Sigmoid colon (tissue), 7 donors: ENCODE results near the gene STAG1. TPM values are rescaled to one million over a fixed set of nuclear protein-coding genes. Genes with fewer than 3 reads are reported as not detected.
A peak's percentile ranks its signal among the peaks of the same experiment; 100 is the strongest.

ENCODE experiments used
- DNase-seq: peaks from one replicate; pipeline ENCODE4 v3.0.0-alpha.2; 2019
- H3K27ac ChIP-seq, 4 donors: fragments of 200-600 bp; sonication (generic); one replicate each; pipeline ENCODE4 v1.5.1; 2016 to 2019; ENCODE audit warnings: mild to moderate bottlenecking in 1 of 4
- H3K27me3 ChIP-seq, 3 donors: fragments of 200-600 bp; sonication (generic); one replicate each; pipeline ENCODE4 v1.5.1; 2019; ENCODE audit warnings: mild to moderate bottlenecking in 1 of 3
- H3K36me3 ChIP-seq, 4 donors: fragments of 200-600 bp; sonication (generic); one replicate each; pipeline ENCODE4 v1.5.1; 2016 to 2019
- H3K4me1 ChIP-seq, 4 donors: fragments of 200-600 bp; sonication (generic); one replicate each; pipeline ENCODE4 v1.5.1; 2017 to 2019
- H3K4me3 ChIP-seq, 4 donors: fragments of 200-600 bp; sonication (generic); one replicate each; pipeline ENCODE4 v1.5.1; 2017 to 2019; ENCODE audit warnings: mild to moderate bottlenecking in 2 of 4, moderate library complexity in 1 of 4
- H3K9me3 ChIP-seq, 4 donors: fragments of 200-600 bp in 3 of 4; sonication (generic) in 3 of 4; one replicate each; pipeline versions ENCODE4 v1.5.1 to v1.6.1; 2013 to 2019
- CTCF ChIP-seq, 4 experiments: fragments of 450-650 bp in 3 of 4; fragments of 200-600 bp in 1 of 4; IDR thresholded peaks; one replicate each; pipeline ENCODE4 v1.5.1; 2016 to 2019; ENCODE audit warnings: antibody characterized with exemption in 4 of 4, mild to moderate bottlenecking in 3 of 4, moderate library complexity in 2 of 4
- EP300 ChIP-seq, 4 donors: sonication (generic); formaldehyde crosslinking; IDR thresholded peaks; one replicate each; pipeline ENCODE4 v1.6.1; 2017; ENCODE audit warnings: antibody characterized with exemption in 4 of 4
- POLR2A ChIP-seq, 2 donors: fragments of 450-650 bp; IDR thresholded peaks; one replicate each; pipeline ENCODE4 v1.6.1; 2016; ENCODE audit warnings: antibody characterized with exemption in 2 of 2, mild to moderate bottlenecking in 2 of 2, moderate library complexity in 2 of 2
- POLR2AphosphoS5 ChIP-seq, 4 donors: sonication (generic); formaldehyde crosslinking; IDR thresholded peaks; one replicate each; pipeline ENCODE4 v1.6.1; 2017; ENCODE audit warnings: antibody characterized with exemption in 4 of 4
- WGBS, 2 donors: extraction: QIAGEN DNeasy Blood & Tissue Kit; methylation state at CpG; one replicate each; pipeline ENCODE4 v1.1.7; 2013; 5-methylcytosine and 5-hydroxymethylcytosine counted together
- intact Hi-C: fragments of 100-400 bp; cut with DNase I; formaldehyde crosslinking; loops from one replicate; pipeline ENCODE4 v1.15.1; 2023
- polyA plus RNA-seq, 3 donors: library from polyadenylated mRNA; stranded (reverse); fragments of 200-250 nt; gene quantifications; one replicate each; pipeline ENCODE4 v1.2.3, GENCODE V29; 2013
- total RNA-seq, 4 donors: library from RNA; depleted of rRNA; stranded (reverse); fragments of >200 nt; gene quantifications; one replicate each; pipeline ENCODE4 v1.1.0, GENCODE V29; 2016
- donor health status: healthy with polysubstance abuse.
- donor health status: Bipolar disorder and iron deficiency.
- donor health status: healthy.

Gene STAG1
- total and polyA plus RNA-seq, 7 donors, result 12.0 to 52.8 (median 37.3) TPM

GRCh38 chr3:136788154-136788553 lies 36.0 kb upstream of the STAG1 start:
- H3K9me3 ChIP-seq, result no peaks in the 10 kb centered on the region
- peaks cover 0 to 30% (median 27%) of the 10 kb centered on the region in 4 donors for H3K4me1 ChIP-seq
- intact Hi-C loops, result loop anchor here (5.0 kb wide), 1 partner anchor 74 kb away; the partner anchor contains the start of gene NCK1
- no peak for DNase-seq
- H3K36me3 ChIP-seq, result no peaks in the 10 kb centered on the region
- TF ChIP-seq EP300 (IDR thresholded peaks at IDR 0.05), result no peak
- TF ChIP-seq POLR2A (IDR thresholded peaks at IDR 0.05), result no peak
- TF ChIP-seq CTCF (IDR thresholded peaks at IDR 0.05), result no peak
- TF ChIP-seq POLR2AphosphoS5 (IDR thresholded peaks at IDR 0.05), result no peak
- whole genome bisulfite sequencing, 2 donors, result 96 to 99% methylated on average over 1 of the region's 1 CpG
- H3K27ac ChIP-seq, result peak overlapping the region in 2 of 4 donors; percentile 66 to 76
- no peak overlapping the region for H3K4me3 ChIP-seq
- H3K27me3 ChIP-seq, result no peaks in the 10 kb centered on the region

- Histone ChIP-seq H3K27me3 (no peaks in the 10 kb centered on the region), H3K27ac (peak overlapping the region; percentile 64 to 76 (median 66)), H3K4me1 (peaks cover 0 to 31% (median 27%) of the 10 kb centered on the region in 4 donors), H3K36me3 (no peaks in the 10 kb centered on the region), H3K9me3 (no peaks in the 10 kb centered on the region), H3K4me3 (no peak overlapping the region)
- TF ChIP-seq EP300 (IDR thresholded peaks at IDR 0.05) (no peak), CTCF (IDR thresholded peaks at IDR 0.05) (no peak), POLR2AphosphoS5 (IDR thresholded peaks at IDR 0.05) (no peak), POLR2A (IDR thresholded peaks at IDR 0.05) (no peak)
- intact Hi-C loops, result loop anchor here (5.0 kb wide), 1 partner anchor 75 kb away; the partner anchor contains the start of gene NCK1
- no peak for DNase-seq
- 37 to 44% methylated on average over 2 of the region's 2 CpGs for WGBS, 2 donors
Measured at GRCh38 chr3:136787349-136787748, 35.2 kb upstream of the STAG1 start.

DNA sequence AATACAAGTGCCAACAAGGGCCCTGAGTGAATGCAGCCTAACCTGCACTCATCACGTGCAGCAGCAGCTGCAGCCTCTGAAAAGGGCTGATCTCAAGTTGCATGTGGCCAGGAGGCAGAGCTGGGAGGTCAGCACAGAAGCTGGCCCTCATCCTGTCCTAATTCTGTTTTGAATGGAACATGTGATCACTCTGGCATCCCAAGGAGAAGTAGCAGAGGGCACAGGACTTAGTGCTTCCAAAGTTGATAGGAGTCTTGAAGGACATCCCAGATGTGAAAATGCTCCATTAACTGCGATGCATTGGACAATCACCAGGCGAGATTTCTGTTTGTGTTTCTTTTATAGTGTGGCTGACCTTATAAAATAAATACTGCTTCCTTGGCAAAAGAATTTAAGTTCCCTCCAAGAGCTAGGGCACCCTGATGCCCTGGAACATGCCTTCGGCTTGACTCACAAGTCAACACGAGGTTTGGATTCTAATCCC lies 31.6 kb upstream of the STAG1 start:
- TF ChIP-seq POLR2AphosphoS5 (IDR thresholded peaks at IDR 0.05) (no peak), POLR2A (IDR thresholded peaks at IDR 0.05) (no peak), EP300 (IDR thresholded peaks at IDR 0.05) (no peak), CTCF (IDR thresholded peaks at IDR 0.05) (no peak)
- no peak overlapping the region for H3K4me3 ChIP-seq
- intact Hi-C loops, result no loop called here
- no peak for DNase-seq
- H3K4me1 ChIP-seq, result peaks cover 0 to 37% (median 35%) of the 10 kb centered on the region in 4 donors
- H3K27ac ChIP-seq, result peak overlapping the region in 3 of 4 donors; percentile 24 to 57 (median 47)
- H3K9me3 ChIP-seq, result no peaks in the 10 kb centered on the region
- no peaks in the 10 kb centered on the region for H3K36me3 ChIP-seq
- H3K27me3 ChIP-seq, result no peaks in the 10 kb centered on the region
- 61 to 74% methylated on average over 5 of the region's 5 CpGs for WGBS, 2 donors

DNA sequence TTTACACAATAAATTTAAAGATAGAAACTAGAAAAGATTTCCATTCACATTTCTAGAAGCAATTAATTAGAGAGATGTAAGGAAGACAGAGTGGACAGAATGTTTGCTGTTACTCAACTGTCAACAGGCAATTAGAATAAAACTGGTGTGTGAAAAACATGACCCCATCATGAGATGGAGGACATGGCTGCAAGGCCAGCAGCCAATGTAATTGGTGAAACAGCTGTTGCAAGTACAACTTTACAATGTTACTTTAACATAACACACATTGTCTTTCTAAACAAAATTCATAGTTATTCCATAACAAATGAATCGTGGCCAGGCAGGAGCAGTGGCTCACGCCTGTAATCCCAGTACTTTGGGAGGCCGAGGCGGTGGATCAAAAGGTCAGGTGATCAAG lies 28.6 kb upstream of the STAG1 start:
- Histone ChIP-seq H3K27me3 (no peaks in the 10 kb centered on the region), H3K36me3 (no peaks in the 10 kb centered on the region), H3K4me1 (peaks cover 0 to 19% (median 16%) of the 10 kb centered on the region in 4 donors), H3K27ac (no peak overlapping the region), H3K4me3 (no peak overlapping the region), H3K9me3 (no peaks in the 10 kb centered on the region)
- WGBS, 2 donors, result 80 to 93% methylated on average over 4 of the region's 4 CpGs
- no peak for DNase-seq
- TF ChIP-seq EP300 (IDR thresholded peaks at IDR 0.05), result no peak
- TF ChIP-seq CTCF (IDR thresholded peaks at IDR 0.05), result no peak
- TF ChIP-seq POLR2A (IDR thresholded peaks at IDR 0.05), result no peak
- no peak for TF ChIP-seq POLR2AphosphoS5 (IDR thresholded peaks at IDR 0.05)
- intact Hi-C loops, result no loop called here

GRCh38 chr3:136778865-136779264 lies 26.7 kb upstream of the STAG1 start:
- Histone ChIP-seq H3K4me1 (peaks cover 0 to 18% (median 15%) of the 10 kb centered on the region in 4 donors), H3K36me3 (no peaks in the 10 kb centered on the region), H3K4me3 (no peak overlapping the region), H3K9me3 (no peaks in the 10 kb centered on the region), H3K27ac (peak overlapping the region in 1 of 4 donors; percentile 55), H3K27me3 (no peaks in the 10 kb centered on the region)
- DNase-seq, result no peak
- WGBS, 2 donors, result 82 to 87% methylated on average over 4 of the region's 4 CpGs
- intact Hi-C loops, result no loop called here
- TF ChIP-seq CTCF (IDR thresholded peaks at IDR 0.05), result no peak
- no peak for TF ChIP-seq EP300 (IDR thresholded peaks at IDR 0.05)
- no peak for TF ChIP-seq POLR2A (IDR thresholded peaks at IDR 0.05)
- no peak for TF ChIP-seq POLR2AphosphoS5 (IDR thresholded peaks at IDR 0.05)
